SK-N-SH treated with all-trans-retinoic acid at 6 μM for 48 hours (cell line): Measurements from ENCODE around the gene ARSH.

ENCODE experiments used
- ARNTL ChIP-seq: fragments of 450-650 bp; formaldehyde crosslinking; IDR thresholded peaks from 2 replicates; pipeline ENCODE4 v1.5.0; 2020; ENCODE audit warnings: low read depth, mild to moderate bottlenecking, moderate library complexity, borderline replicate concordance
- ESRRG ChIP-seq: fragments of 250-450 bp; sonication (Bioruptor Pico); IDR thresholded peaks from 2 replicates; pipeline ENCODE4 v1.6.1; 2021; ENCODE audit warnings: mild to moderate bottlenecking
- ISL1 ChIP-seq: fragments of 250-450 bp; sonication (Bioruptor Pico); IDR thresholded peaks from 2 replicates; pipeline ENCODE4 v2.1.2; 2022; ENCODE audit warnings: mild to moderate bottlenecking, moderate library complexity
- TF ChIP-seq, protein P1 (sequence below): fragments of 250-450 bp; sonication (Bioruptor Pico); IDR thresholded peaks from 2 replicates; pipeline ENCODE4 v1.5.0; 2020; ENCODE audit warnings: mild to moderate bottlenecking, moderate library complexity
- TF ChIP-seq, protein P2 (sequence below): fragments of 250-450 bp; sonication (Bioruptor Pico); IDR thresholded peaks from 2 replicates; pipeline ENCODE4 v1.5.1; 2020; ENCODE audit warnings: low read depth, mild to moderate bottlenecking, moderate library complexity

DNA sequence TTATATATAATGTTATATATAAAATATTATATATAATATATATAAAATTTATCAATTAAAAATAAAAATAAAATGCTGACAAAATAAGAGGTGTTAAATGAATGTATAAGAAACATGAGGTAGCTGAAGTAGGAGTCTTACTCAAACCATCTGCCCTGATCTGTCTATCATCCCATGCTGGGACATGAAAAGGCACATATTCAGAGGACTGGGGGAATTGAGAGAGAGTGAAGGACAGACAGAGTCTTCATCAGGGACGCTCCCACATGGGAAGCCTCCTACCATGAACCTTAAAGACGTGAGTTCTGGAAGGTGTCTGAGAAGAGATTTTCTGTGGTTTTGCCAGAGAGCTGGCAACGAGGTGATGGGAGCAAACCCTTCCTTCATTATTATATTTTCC lies 30.9 kb downstream of the ARSH start:
- TF ChIP-seq ESRRG (CRISPR knock-in tag) (no peak), ISL1 (CRISPR knock-in tag) (no peak), ARNTL (CRISPR knock-in tag) (no peak)
- TF ChIP-seq, protein P1, sequence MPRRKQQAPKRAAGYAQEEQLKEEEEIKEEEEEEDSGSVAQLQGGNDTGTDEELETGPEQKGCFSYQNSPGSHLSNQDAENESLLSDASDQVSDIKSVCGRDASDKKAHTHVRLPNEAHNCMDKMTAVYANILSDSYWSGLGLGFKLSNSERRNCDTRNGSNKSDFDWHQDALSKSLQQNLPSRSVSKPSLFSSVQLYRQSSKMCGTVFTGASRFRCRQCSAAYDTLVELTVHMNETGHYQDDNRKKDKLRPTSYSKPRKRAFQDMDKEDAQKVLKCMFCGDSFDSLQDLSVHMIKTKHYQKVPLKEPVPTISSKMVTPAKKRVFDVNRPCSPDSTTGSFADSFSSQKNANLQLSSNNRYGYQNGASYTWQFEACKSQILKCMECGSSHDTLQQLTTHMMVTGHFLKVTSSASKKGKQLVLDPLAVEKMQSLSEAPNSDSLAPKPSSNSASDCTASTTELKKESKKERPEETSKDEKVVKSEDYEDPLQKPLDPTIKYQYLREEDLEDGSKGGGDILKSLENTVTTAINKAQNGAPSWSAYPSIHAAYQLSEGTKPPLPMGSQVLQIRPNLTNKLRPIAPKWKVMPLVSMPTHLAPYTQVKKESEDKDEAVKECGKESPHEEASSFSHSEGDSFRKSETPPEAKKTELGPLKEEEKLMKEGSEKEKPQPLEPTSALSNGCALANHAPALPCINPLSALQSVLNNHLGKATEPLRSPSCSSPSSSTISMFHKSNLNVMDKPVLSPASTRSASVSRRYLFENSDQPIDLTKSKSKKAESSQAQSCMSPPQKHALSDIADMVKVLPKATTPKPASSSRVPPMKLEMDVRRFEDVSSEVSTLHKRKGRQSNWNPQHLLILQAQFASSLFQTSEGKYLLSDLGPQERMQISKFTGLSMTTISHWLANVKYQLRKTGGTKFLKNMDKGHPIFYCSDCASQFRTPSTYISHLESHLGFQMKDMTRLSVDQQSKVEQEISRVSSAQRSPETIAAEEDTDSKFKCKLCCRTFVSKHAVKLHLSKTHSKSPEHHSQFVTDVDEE (CRISPR knock-in tag), result no peak
- TF ChIP-seq, protein P2, sequence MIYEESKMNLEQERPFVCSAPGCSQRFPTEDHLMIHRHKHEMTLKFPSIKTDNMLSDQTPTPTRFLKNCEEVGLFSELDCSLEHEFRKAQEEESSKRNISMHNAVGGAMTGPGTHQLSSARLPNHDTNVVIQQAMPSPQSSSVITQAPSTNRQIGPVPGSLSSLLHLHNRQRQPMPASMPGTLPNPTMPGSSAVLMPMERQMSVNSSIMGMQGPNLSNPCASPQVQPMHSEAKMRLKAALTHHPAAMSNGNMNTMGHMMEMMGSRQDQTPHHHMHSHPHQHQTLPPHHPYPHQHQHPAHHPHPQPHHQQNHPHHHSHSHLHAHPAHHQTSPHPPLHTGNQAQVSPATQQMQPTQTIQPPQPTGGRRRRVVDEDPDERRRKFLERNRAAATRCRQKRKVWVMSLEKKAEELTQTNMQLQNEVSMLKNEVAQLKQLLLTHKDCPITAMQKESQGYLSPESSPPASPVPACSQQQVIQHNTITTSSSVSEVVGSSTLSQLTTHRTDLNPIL (CRISPR knock-in tag), result no peak
